A673 (cell line): Measurements from ENCODE around the gene EDAR. TPM values are rescaled to one million over a fixed set of nuclear protein-coding genes. Genes with fewer than 3 reads are reported as not detected.

Source experiments
- BruUV-seq: library from RNA; stranded (reverse); fragments of 400-500 nt; replicated peaks from 2 replicates; lab custom pipeline; 2021; lab: Mats Ljungman, UMichigan
- CTCF ChIA-PET: fragments of 300-600 bp; sonication (Branson Sonifier 250); formaldehyde crosslinking; loops from one replicate; lab custom pipeline; 2022; ENCODE audit warnings: antibody characterized with exemption; lab: Charles Lee
- POLR2A ChIA-PET: fragments of 300-600 bp; sonication (Branson Sonifier 250); formaldehyde crosslinking; loops from one replicate; lab custom pipeline; 2022; ENCODE audit warnings: antibody characterized with exemption; ENCODE audit not compliant: low non-redundant PET; lab: Charles Lee
- DNase-seq: peaks from one replicate; pipeline ENCODE4 v3.0.0-alpha.2; 2015; ENCODE audit warnings: low spot score
- H3K27ac ChIP-seq: fragments of 200-600 bp; sonication (generic); 2 replicates; pipeline ENCODE4 v1.5.1; 2016; ENCODE audit warnings: mixed run types, low read depth, mild to moderate bottlenecking, mixed read lengths, antibody characterized with exemption, low read length; ENCODE audit not compliant: poor library complexity, severe bottlenecking
- H3K27me3 ChIP-seq: fragments of 200-600 bp; sonication (generic); replicated peaks from 2 replicates; pipeline ENCODE4 v1.6.1; 2017; ENCODE audit warnings: mixed run types, low read depth, mild to moderate bottlenecking, mixed read lengths, antibody characterized with exemption, low read length; ENCODE audit not compliant: insufficient read depth, poor library complexity
- H3K36me3 ChIP-seq: fragments of 200-600 bp; sonication (generic); 2 replicates; pipeline ENCODE4 v1.6.1; 2016; ENCODE audit warnings: mixed run types, mild to moderate bottlenecking, mixed read lengths, antibody characterized with exemption, low read length; ENCODE audit not compliant: insufficient read depth, poor library complexity, severe bottlenecking
- H3K4me1 ChIP-seq: fragments of 200-600 bp; sonication (generic); 2 replicates; pipeline ENCODE4 v1.6.1; 2017; ENCODE audit warnings: mixed run types, mild to moderate bottlenecking, mixed read lengths, antibody characterized with exemption, low read length; ENCODE audit not compliant: insufficient read depth, poor library complexity, severe bottlenecking
- H3K4me3 ChIP-seq: fragments of 200-600 bp; sonication (generic); 2 replicates; pipeline ENCODE4 v1.5.1; 2016; ENCODE audit warnings: low read depth, mixed run types, mild to moderate bottlenecking, mixed read lengths, low read length; ENCODE audit not compliant: poor library complexity, severe bottlenecking
- H3K9me3 ChIP-seq: fragments of 200-600 bp; sonication (generic); 2 replicates; pipeline ENCODE4 v1.6.1; 2016; ENCODE audit warnings: mixed run types, low read depth, mild to moderate bottlenecking, mixed read lengths, antibody characterized with exemption, low read length; ENCODE audit not compliant: poor library complexity, severe bottlenecking
- CTCF ChIP-seq: fragments of 300-800, 200-600 bp; sonication (generic); conservative IDR thresholded peaks from 2 replicates; pipeline ENCODE4 v1.5.1; 2017; ENCODE audit warnings: low read depth, mild to moderate bottlenecking, antibody characterized with exemption, low read length, moderate library complexity, mixed read lengths
- EZH2 ChIP-seq: fragments of 200-600 bp; sonication (generic); IDR thresholded peaks from 2 replicates; pipeline ENCODE4 v1.6.1; 2017; ENCODE audit warnings: borderline replicate concordance, low read depth, mild to moderate bottlenecking, mixed read lengths, antibody characterized with exemption, low read length; ENCODE audit not compliant: poor library complexity, severe bottlenecking
- intact Hi-C: fragments of 100-400 bp; cut with micrococcal nuclease; formaldehyde crosslinking; loops from one replicate; pipeline ENCODE4 v1.10.0; 2022; ENCODE audit not compliant: unreplicated experiment
- total RNA-seq: library from RNA; stranded (reverse); gene quantifications from 2 replicates; pipeline ENCODE4 v1.2.3, GENCODE V29; 2021

Gene EDAR
- total RNA-seq, 1 experiment from 2014 or later, result not detected

- TF ChIP-seq CTCF (no peak), EZH2 (no peak)
- Histone ChIP-seq H3K27ac (no peak overlapping the region), H3K27me3 (no peaks in the 10 kb centered on the region), H3K4me1 (no peaks in the 10 kb centered on the region), H3K4me3 (no peak overlapping the region), H3K36me3 (no peaks in the 10 kb centered on the region), H3K9me3 (no peaks in the 10 kb centered on the region)
- intact Hi-C loops, result no loop called here
- POLR2A ChIA-PET, result no interaction called here
- no TSS peak for BruUV-seq
- DNase-seq, result no peak
- CTCF ChIA-PET, result no interaction called here
Measured at GRCh38 chr2:108916122-108916795, 72.8 kb downstream of the EDAR start.

GRCh38 chr2:108912629-108912902 lies 76.5 kb downstream of the EDAR start:
- Histone ChIP-seq H3K4me3 (no peak overlapping the region), H3K36me3 (no peaks in the 10 kb centered on the region), H3K27me3 (no peaks in the 10 kb centered on the region), H3K27ac (no peak overlapping the region), H3K4me1 (no peaks in the 10 kb centered on the region), H3K9me3 (no peaks in the 10 kb centered on the region)
- TF ChIP-seq EZH2, result no peak
- no peak for TF ChIP-seq CTCF
- DNase-seq, result no peak
- POLR2A ChIA-PET, result no interaction called here
- no TSS peak for BruUV-seq
- CTCF ChIA-PET, result no interaction called here
- intact Hi-C loops, result no loop called here

GRCh38 chr2:108911807-108912628 lies 77.0 kb downstream of the EDAR start:
- Histone ChIP-seq H3K9me3 (no peaks in the 10 kb centered on the region), H3K27ac (no peak overlapping the region), H3K4me1 (no peaks in the 10 kb centered on the region), H3K36me3 (no peaks in the 10 kb centered on the region), H3K4me3 (no peak overlapping the region), H3K27me3 (no peaks in the 10 kb centered on the region)
- ChIA-PET CTCF (no interaction called here), POLR2A (no interaction called here)
- BruUV-seq, result no TSS peak
- intact Hi-C loops, result no loop called here
- DNase-seq, result no peak
- TF ChIP-seq CTCF (no peak), EZH2 (no peak)
